Parathyroid adenoma (tissue), 2 donors: ENCODE results near the gene BCL11B.

Experiments used
- H2AFZ ChIP-seq: fragments of 300-600 bp; sonication (generic); one replicate; pipeline ENCODE4 v1.7.0; 2017; ENCODE audit warnings: antibody characterized with exemption, mild to moderate bottlenecking
- H3K27ac ChIP-seq: fragments of 300-600 bp; sonication (generic); one replicate; pipeline ENCODE4 v1.7.0; 2017
- H3K27me3 ChIP-seq: fragments of 300-600 bp; sonication (generic); one replicate; pipeline ENCODE4 v1.7.0; 2017; ENCODE audit warnings: low read length; ENCODE audit not compliant: control insufficient read depth, insufficient read depth
- H3K36me3 ChIP-seq: fragments of 300-600 bp; sonication (generic); one replicate; pipeline ENCODE4 v1.7.0; 2017; ENCODE audit warnings: low read length; ENCODE audit not compliant: control insufficient read depth, insufficient read depth
- H3K4me1 ChIP-seq: fragments of 300-600 bp; sonication (generic); one replicate; pipeline ENCODE4 v1.7.0; 2017; ENCODE audit warnings: control low read depth
- H3K4me2 ChIP-seq: fragments of 300-600 bp; sonication (generic); one replicate; pipeline ENCODE4 v1.7.0; 2017; ENCODE audit warnings: low read length
- H3K4me3 ChIP-seq: fragments of 300-600 bp; sonication (generic); one replicate; pipeline ENCODE4 v1.7.0; 2017; ENCODE audit warnings: low read depth, low read length
- H3K79me2 ChIP-seq: fragments of 300-600 bp; sonication (generic); one replicate; pipeline ENCODE4 v1.7.0; 2017; ENCODE audit warnings: control low read depth
- H3K9ac ChIP-seq: fragments of 300-600 bp; sonication (generic); one replicate; pipeline ENCODE4 v1.7.0; 2017; ENCODE audit warnings: mild to moderate bottlenecking
- H3K9me3 ChIP-seq: fragments of 300-600 bp; sonication (generic); one replicate; pipeline ENCODE4 v1.7.0; 2017; ENCODE audit warnings: low read length; ENCODE audit not compliant: control insufficient read depth
- CTCF ChIP-seq: fragments of 300-600 bp; sonication (generic); IDR thresholded peaks from one replicate; pipeline ENCODE4 v1.7.0; 2017; ENCODE audit warnings: antibody characterized with exemption, mild to moderate bottlenecking
- donor health status: primary hyperparathyroidism.

The BCL11B gene

GRCh38 chr14:99195602-99196309, 76.2 kb downstream of the BCL11B start:
- H3K27ac ChIP-seq = no peak overlapping the region
- no peaks in the 10 kb centered on the region for H3K4me1 ChIP-seq
- H3K9ac ChIP-seq = no peak overlapping the region
- H2AFZ ChIP-seq = no peak overlapping the region
- no peak overlapping the region for H3K4me2 ChIP-seq
- no peaks in the 10 kb centered on the region for H3K27me3 ChIP-seq
- H3K4me3 ChIP-seq = no peak overlapping the region
- H3K79me2 ChIP-seq = no peaks in the 10 kb centered on the region
- no peaks in the 10 kb centered on the region for H3K9me3 ChIP-seq
- H3K36me3 ChIP-seq = no peaks in the 10 kb centered on the region
- TF ChIP-seq CTCF = no peak

- no peak for TF ChIP-seq CTCF
- Histone ChIP-seq H3K27ac (no peak overlapping the region), H3K4me2 (no peak overlapping the region), H3K4me1 (no peaks in the 10 kb centered on the region), H3K36me3 (no peaks in the 10 kb centered on the region), H3K9ac (no peak overlapping the region), H3K27me3 (no peaks in the 10 kb centered on the region), H3K4me3 (no peak overlapping the region), H3K79me2 (no peaks in the 10 kb centered on the region), H3K9me3 (no peaks in the 10 kb centered on the region), H2AFZ (no peak overlapping the region)
Observed at GRCh38 chr14:99194736-99195135, 77.3 kb downstream of the BCL11B start.

- no peaks in the 10 kb centered on the region for H3K4me1 ChIP-seq
Observed at GRCh38 chr14:99194136-99194535, 77.9 kb downstream of the BCL11B start.

GRCh38 chr14:99192830-99193229, 79.2 kb downstream of the BCL11B start:
- H3K9ac ChIP-seq = no peak overlapping the region
- H3K4me3 ChIP-seq = no peak overlapping the region
- H3K27ac ChIP-seq = no peak overlapping the region

More at GRCh38 chr14:99194136-99194535, 77.9 kb downstream of the BCL11B start:
- Histone ChIP-seq H2AFZ (no peak overlapping the region), H3K4me2 (no peak overlapping the region), H3K27me3 (no peaks in the 10 kb centered on the region), H3K27ac (no peak overlapping the region), H3K9ac (no peak overlapping the region), H3K4me3 (no peak overlapping the region), H3K9me3 (no peaks in the 10 kb centered on the region), H3K79me2 (no peaks in the 10 kb centered on the region), H3K36me3 (no peaks in the 10 kb centered on the region)
- TF ChIP-seq CTCF = no peak

More at GRCh38 chr14:99192830-99193229, 79.2 kb downstream of the BCL11B start:
- Histone ChIP-seq H3K4me2 (no peak overlapping the region), H3K79me2 (no peaks in the 10 kb centered on the region), H3K36me3 (no peaks in the 10 kb centered on the region), H3K27me3 (no peaks in the 10 kb centered on the region), H2AFZ (no peak overlapping the region), H3K4me1 (no peaks in the 10 kb centered on the region), H3K9me3 (no peaks in the 10 kb centered on the region)
- no peak for TF ChIP-seq CTCF
